Mesothelial cell of epicardium (in vitro differentiated cells): Measurements from ENCODE around the gene POLDIP3. TPM values are rescaled to one million over a fixed set of nuclear protein-coding genes. Genes with fewer than 3 reads are reported as not detected.
A peak's percentile ranks its signal among the peaks of the same experiment; 100 is the strongest.

Experiments used
- DNase-seq, 2 experiments: peaks; one replicate each; pipeline ENCODE4 v3.0.0; 2021; ENCODE audit warnings: low spot score in 2 of 2; ENCODE audit not compliant: unreplicated experiment in 2 of 2
- H3K27ac Mint-ChIP-seq: 2 replicates; pipeline ENCODE4 v1.8.0; 2021; ENCODE audit warnings: mixed read lengths
- H3K27me3 Mint-ChIP-seq: 2 replicates; pipeline ENCODE4 v1.8.0; 2021; ENCODE audit warnings: low read depth, mixed read lengths
- H3K36me3 Mint-ChIP-seq: 2 replicates; pipeline ENCODE4 v1.8.0; 2021; ENCODE audit warnings: mixed read lengths
- H3K4me1 Mint-ChIP-seq: 2 replicates; pipeline ENCODE4 v1.8.0; 2021; ENCODE audit warnings: mixed read lengths
- H3K4me3 Mint-ChIP-seq: 2 replicates; pipeline ENCODE4 v1.8.0; 2021; ENCODE audit warnings: mild to moderate bottlenecking, moderate library complexity, mixed read lengths
- H3K9me3 Mint-ChIP-seq: 2 replicates; pipeline ENCODE4 v1.8.0; 2021; ENCODE audit warnings: mixed read lengths
- CTCF ChIP-seq: fragments of 200-600 bp; sonication (generic); IDR thresholded peaks from one replicate; pipeline ENCODE4 v1.5.0; 2021; ENCODE audit warnings: antibody characterized with exemption; ENCODE audit not compliant: unreplicated experiment
- total RNA-seq: library from RNA; stranded (reverse); gene quantifications from 3 replicates; pipeline ENCODE4 v1.2.1, GENCODE V29; 2021

Gene POLDIP3, protein sequence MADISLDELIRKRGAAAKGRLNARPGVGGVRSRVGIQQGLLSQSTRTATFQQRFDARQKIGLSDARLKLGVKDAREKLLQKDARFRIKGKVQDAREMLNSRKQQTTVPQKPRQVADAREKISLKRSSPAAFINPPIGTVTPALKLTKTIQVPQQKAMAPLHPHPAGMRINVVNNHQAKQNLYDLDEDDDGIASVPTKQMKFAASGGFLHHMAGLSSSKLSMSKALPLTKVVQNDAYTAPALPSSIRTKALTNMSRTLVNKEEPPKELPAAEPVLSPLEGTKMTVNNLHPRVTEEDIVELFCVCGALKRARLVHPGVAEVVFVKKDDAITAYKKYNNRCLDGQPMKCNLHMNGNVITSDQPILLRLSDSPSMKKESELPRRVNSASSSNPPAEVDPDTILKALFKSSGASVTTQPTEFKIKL
- 86.9 to 89.3 TPM (median 87.2 TPM) in 3 replicates for total RNA-seq

DNA sequence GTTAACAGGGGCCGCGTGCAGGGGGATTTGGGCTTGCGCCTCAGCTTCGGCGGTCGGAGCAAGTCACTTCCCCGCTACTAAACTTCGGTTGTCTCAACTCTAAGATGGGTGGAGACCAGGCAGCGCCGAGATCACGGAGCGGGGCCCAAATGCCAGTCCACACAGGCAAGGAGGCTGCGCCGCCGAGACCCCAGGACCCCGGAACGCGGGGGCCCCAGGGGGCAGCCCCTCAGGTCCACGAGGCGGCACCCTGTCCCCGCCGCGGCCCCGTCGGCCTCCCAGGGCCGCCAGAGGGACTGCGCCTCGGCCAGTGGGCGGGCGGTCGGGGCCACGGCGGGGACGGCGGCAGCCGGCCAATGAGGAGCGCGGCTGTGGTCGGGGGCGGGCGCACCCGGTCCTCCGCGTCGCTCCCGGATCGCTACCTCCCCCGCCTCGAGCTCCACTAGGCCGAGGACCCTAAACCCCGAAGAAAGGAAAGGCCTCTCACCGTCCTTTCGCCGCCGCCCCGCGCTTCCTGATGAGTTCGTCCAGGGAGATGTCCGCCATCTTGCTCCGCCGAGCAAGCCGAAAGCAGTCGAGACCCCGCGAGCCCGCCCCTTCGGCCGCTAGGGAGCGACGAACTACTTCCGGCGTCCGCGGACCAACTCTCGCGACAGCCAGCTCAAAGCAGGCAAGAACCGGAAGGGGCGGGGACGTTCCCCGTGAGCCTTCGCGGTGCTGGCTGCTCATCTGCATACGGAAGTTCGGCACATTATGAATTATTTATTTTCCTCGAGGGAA is at the start of gene POLDIP3:
POLDIP3 (minus strand) TSS at position 572 of the 780 bp plus-strand sequence; CDS start at position 546, 26 bp downstream.
- H3K36me3 Mint-ChIP-seq: peaks cover 6% of the 10 kb centered on the region
- H3K4me3 Mint-ChIP-seq: peak within 1 kb of the TSS; percentile 93

DNA sequence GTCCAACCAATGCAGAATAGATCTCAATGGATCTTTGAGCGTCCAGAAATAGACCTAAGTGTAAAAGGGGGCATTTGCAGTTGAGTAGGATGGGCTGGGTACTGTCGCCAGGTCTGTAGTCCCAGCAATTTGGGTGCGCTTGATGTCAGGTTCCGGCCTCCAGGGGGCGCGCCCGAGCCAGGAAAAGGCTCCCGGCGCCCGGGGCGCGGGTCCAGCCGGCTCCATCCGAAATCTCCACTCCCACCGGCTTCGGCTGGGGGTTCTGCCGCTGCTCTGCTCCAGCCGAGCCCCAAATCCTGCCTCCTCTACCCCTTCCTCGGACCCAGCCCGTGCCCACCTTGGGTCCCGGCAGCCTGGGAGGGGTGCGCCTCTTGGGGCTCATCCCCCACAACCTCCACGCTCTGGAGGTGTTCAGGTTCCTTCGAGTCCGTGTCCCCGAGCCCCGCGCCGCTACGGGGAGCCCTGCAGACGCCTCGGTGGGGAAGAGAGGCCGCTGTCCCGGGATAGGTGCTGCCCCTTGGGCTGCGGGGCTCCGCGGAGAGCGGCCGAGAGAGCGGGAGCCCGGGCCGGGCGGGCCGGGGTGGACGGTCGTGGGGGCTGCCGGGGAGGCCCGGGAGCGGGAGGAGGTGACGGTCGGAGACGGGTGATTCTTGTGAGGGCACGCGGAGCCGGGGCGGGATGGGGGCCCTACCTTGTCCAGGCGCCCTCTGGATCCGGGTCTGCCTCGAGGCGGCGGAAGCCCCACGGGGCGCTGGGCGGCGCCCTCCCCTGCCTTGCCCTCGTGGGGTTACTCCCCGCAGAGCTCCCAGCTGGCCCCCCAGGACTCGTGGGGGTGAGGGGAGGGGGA is 47.5 kb upstream of the POLDIP3 start:
- DNase-seq: peak; percentile 80 to 95
- Mint-ChIP-seq H3K36me3 (no peaks in the 10 kb centered on the region), H3K4me3 (peak overlapping the region; percentile 59), H3K4me1 (no peaks in the 10 kb centered on the region), H3K9me3 (no peaks in the 10 kb centered on the region), H3K27ac (no peak overlapping the region), H3K27me3 (peaks cover 8% of the 10 kb centered on the region)
- peak; percentile 92 for TF ChIP-seq CTCF

More for the DNA sequence above, at the start of gene POLDIP3:
- peak; percentile 99 for DNase-seq
- no peaks in the 10 kb centered on the region for H3K27me3 Mint-ChIP-seq
- TF ChIP-seq CTCF: no peak
- H3K4me1 Mint-ChIP-seq: peaks cover 50% of the 10 kb centered on the region
- no peaks in the 10 kb centered on the region for H3K9me3 Mint-ChIP-seq
- H3K27ac Mint-ChIP-seq: peak within 1 kb of the TSS; percentile 100

DNA sequence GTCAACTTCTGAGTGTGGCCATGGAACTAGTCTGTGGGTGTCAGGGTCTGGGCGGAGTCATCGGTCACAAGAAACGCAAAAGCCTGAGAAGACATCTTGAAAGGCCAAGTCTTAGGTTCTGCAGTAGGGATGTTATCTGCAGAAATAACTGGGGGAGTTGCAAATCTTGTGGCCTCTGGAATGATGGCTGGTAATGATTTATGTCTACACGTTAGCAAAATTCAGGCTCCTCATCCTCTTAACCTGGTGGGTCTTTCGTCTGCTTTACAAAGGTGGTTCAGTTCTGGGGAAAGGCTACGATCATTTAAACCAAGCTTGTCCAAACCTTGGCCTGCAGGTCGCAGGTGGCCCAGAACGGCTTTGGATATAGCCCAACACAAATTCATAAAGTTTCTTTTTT is 41.9 kb upstream of the POLDIP3 start:
- no peak for TF ChIP-seq CTCF
- H3K4me1 Mint-ChIP-seq: peaks cover 10% of the 10 kb centered on the region
- no peak overlapping the region for H3K27ac Mint-ChIP-seq
- H3K4me3 Mint-ChIP-seq: no peak overlapping the region
- no peaks in the 10 kb centered on the region for H3K9me3 Mint-ChIP-seq
- DNase-seq: no peak
- no peaks in the 10 kb centered on the region for H3K36me3 Mint-ChIP-seq
- no peaks in the 10 kb centered on the region for H3K27me3 Mint-ChIP-seq

DNA sequence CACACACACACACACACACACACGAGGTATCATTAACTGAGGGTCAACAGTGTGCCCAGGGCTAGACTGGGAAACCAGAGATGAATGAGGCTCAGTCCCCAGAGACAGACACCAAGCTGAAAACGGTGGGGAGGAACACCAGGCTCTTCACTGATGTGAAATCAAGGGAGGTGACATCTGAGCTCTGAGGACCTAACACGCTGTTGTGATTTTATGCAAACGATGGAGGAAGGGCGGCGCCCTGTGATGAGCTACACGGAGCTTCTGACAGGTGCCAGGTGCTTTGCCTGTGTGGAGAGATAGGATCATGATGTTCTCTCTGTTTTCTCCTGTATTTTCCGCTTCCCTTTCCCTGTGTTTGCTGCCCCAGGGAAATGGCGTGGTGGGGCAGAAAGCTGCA is 41.0 kb upstream of the POLDIP3 start:
- Mint-ChIP-seq H3K4me3 (no peak overlapping the region), H3K36me3 (no peaks in the 10 kb centered on the region), H3K9me3 (no peaks in the 10 kb centered on the region), H3K27me3 (no peaks in the 10 kb centered on the region), H3K4me1 (peaks cover 10% of the 10 kb centered on the region), H3K27ac (no peak overlapping the region)
- no peak for TF ChIP-seq CTCF
- DNase-seq: no peak

GRCh38 chr22:42654436-42655073 is 39.9 kb upstream of the POLDIP3 start:
- Mint-ChIP-seq H3K9me3 (no peaks in the 10 kb centered on the region), H3K4me3 (no peak overlapping the region), H3K27ac (peak overlapping the region; percentile 4), H3K4me1 (peaks cover 10% of the 10 kb centered on the region), H3K36me3 (no peaks in the 10 kb centered on the region), H3K27me3 (no peaks in the 10 kb centered on the region)
- DNase-seq: no peak
- no peak for TF ChIP-seq CTCF
